Measurements from ENCODE around the gene MCM5. TPM values are rescaled to one million over a fixed set of nuclear protein-coding genes. Genes with fewer than 3 reads are reported as not detected.

MCM5 gene
- total and polyA plus RNA-seq, 2 of the 13 experiments (the other 11 are each of a cell fraction or from before 2014, with no cell fraction given): 40.2 to 93.5 TPM

GRCh38 chr22:35464399-35464798, 64.5 kb downstream of the MCM5 start (continued):
- TF ChIP-seq, protein P1, sequence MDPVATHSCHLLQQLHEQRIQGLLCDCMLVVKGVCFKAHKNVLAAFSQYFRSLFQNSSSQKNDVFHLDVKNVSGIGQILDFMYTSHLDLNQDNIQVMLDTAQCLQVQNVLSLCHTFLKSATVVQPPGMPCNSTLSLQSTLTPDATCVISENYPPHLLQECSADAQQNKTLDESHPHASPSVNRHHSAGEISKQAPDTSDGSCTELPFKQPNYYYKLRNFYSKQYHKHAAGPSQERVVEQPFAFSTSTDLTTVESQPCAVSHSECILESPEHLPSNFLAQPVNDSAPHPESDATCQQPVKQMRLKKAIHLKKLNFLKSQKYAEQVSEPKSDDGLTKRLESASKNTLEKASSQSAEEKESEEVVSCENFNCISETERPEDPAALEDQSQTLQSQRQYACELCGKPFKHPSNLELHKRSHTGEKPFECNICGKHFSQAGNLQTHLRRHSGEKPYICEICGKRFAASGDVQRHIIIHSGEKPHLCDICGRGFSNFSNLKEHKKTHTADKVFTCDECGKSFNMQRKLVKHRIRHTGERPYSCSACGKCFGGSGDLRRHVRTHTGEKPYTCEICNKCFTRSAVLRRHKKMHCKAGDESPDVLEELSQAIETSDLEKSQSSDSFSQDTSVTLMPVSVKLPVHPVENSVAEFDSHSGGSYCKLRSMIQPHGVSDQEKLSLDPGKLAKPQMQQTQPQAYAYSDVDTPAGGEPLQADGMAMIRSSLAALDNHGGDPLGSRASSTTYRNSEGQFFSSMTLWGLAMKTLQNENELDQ (CRISPR knock-in tag; IDR thresholded peaks at IDR 0.05; ENCODE audit: borderline replicate concordance): no peak

- Histone ChIP-seq H3K9ac (ENCODE audit: insufficient read depth, low read depth, low read length) (no peak overlapping the region), H3K4me3 (replicated peaks in 1 of 3; ENCODE audit: insufficient read depth in 1 of 3, low read depth in 2 of 3, low read length in 3 of 3) (no peak overlapping the region), H3K4me1 (ENCODE audit: insufficient read depth, low read length) (peaks cover 18% of the 10 kb centered on the region), H2AFZ (ENCODE audit: low read length) (no peak overlapping the region), H4K20me1 (ENCODE audit: insufficient read depth, low read length) (no peaks in the 10 kb centered on the region), H3K4me2 (ENCODE audit: low read depth, low read length) (0 out of 2 replicates have a peak overlapping the region, but pooled peaks have one; percentile 7), H3K27me3 (ENCODE audit: control insufficient read depth in 1 of 2, insufficient read depth in 2 of 2, low read length in 2 of 2) (peaks cover 0 to 3% of the 10 kb centered on the region in 2 experiments; a peak in 1 of 5 replicates), H3K79me2 (ENCODE audit: insufficient read depth, low read length) (no peaks in the 10 kb centered on the region), H3K36me3 (replicated peaks in 1 of 2; ENCODE audit: control insufficient read depth in 1 of 2, insufficient read depth in 2 of 2, low read length in 2 of 2) (no peaks in the 10 kb centered on the region), H3K9me3 (ENCODE audit: low read length) (no peaks in the 10 kb centered on the region), H3K27ac (ENCODE audit: extremely low read length, insufficient read depth, low read length) (no peak overlapping the region)
- no peak for FAIRE-seq
- ChIA-PET CTCF (ENCODE audit: low intra/inter-chr PET ratio, low total read pairs) (no interaction called here), POLR2A (no interaction called here)
- no TSS peak for BruUV-seq (replicated peaks)
- peak; percentile 15 for DNase-seq (ENCODE audit: low spot score)
- intact Hi-C loops (cut with micrococcal nuclease; ENCODE audit: unreplicated experiment) (no loop called here), in situ Hi-C loops (cut with HindIII; ENCODE audit: extremely low pct_ligation_motif_present, low pct_unique_long_range_greater_than_20kb) (no loop called here)
- ATAC-seq: peak; percentile 92
- TF ChIP-seq CTCF (CRISPR knock-in tag; IDR thresholded peaks at IDR 0.05): 0 out of 2 replicates have a peak, but pooled peaks have one; percentile 25
- no peak for TF ChIP-seq ARID5B (CRISPR knock-in tag; IDR thresholded peaks at IDR 0.05)
- no peak for TF ChIP-seq CHD4 (IDR thresholded peaks at IDR 0.05; ENCODE audit: borderline replicate concordance, low read length)
- WGBS (ENCODE audit: low lambda C conversion rate): 18% methylated on average over 5 of the region's 9 CpGs
Measured at GRCh38 chr22:35465109-35465701, 65.3 kb downstream of the MCM5 start.

Data from HepG2 (cell line).